Activated naive CD8-positive, alpha-beta T cell treated with anti-CD3 and anti-CD28 coated beads, Interleukin-2, amount 50 U/mL, for 24 hours (primary cell): Measurements from ENCODE around the gene PRSS57.
"Not testable (repeated sequence)": the region's sequence is repeated elsewhere in the genome, so short reads cannot be mapped to it uniquely, and the experiment has no call there.

Experiments used
- ATAC-seq: fragments of 150-1000 bp; cut with Tn5 transposase; one replicate; pipeline ENCODE4 v1.10.0; 2021
- DNase-seq: peaks from one replicate; pipeline ENCODE4 v3.0.0; 2021
- H3K27ac Mint-ChIP-seq: one replicate; pipeline ENCODE4 v1.8.0; 2021; ENCODE audit warnings: mild to moderate bottlenecking, mixed read lengths
- H3K27me3 Mint-ChIP-seq: one replicate; pipeline ENCODE4 v1.8.0; 2021; ENCODE audit warnings: mixed read lengths
- H3K36me3 Mint-ChIP-seq: one replicate; pipeline ENCODE4 v1.8.0; 2021; ENCODE audit warnings: low read depth, mixed read lengths
- H3K4me1 Mint-ChIP-seq: one replicate; pipeline ENCODE4 v1.8.0; 2021; ENCODE audit warnings: mixed read lengths
- H3K4me3 Mint-ChIP-seq: one replicate; pipeline ENCODE4 v1.8.0; 2021; ENCODE audit warnings: mild to moderate bottlenecking, moderate library complexity, mixed read lengths
- H3K9me3 Mint-ChIP-seq: one replicate; pipeline ENCODE4 v1.8.0; 2021; ENCODE audit warnings: mixed read lengths

Gene PRSS57

DNA sequence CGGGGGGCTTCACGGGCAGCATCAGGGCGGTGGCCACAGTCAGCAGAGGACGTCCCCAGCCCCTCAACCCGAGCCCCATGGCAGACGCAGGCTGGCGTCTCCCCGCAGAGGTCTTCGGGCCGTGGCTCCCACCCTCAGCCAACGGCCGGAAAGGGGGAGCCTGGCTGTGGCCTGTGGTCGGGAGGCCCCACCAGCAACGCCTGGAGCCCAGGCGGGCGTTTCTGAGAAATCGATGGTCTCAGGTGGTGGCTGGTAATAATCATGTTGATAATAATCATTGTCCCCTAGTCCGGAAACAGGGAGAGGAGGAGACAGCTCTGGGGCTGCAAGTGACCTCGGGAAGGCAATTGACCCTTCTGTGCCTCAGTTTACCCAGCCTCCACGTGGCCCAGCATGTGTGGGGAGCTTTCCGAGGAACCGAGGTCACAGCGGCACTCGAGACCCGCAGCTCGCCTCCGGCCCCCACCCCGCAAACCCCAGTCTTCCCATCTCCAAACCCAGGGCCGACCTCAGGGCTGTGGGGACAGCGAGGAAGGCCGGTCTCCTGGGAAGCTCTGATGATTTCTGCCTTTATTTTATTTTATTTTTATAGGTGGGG, at the start of gene PRSS57:
TSS of gene PRSS57 (minus strand) at position 101 of the 598 bp plus-strand sequence. CDS start at position 79, 22 bp downstream.
- Mint-ChIP-seq H3K27ac (no peak within 1 kb of the TSS), H3K9me3 (no peaks in the 10 kb centered on the region), H3K4me1 (peaks cover 1% of the 10 kb centered on the region), H3K4me3 (no peak within 1 kb of the TSS), H3K36me3 (no peaks in the 10 kb centered on the region), H3K27me3 (peaks cover 30% of the 10 kb centered on the region)
- no peak for DNase-seq
- no peak for ATAC-seq

DNA sequence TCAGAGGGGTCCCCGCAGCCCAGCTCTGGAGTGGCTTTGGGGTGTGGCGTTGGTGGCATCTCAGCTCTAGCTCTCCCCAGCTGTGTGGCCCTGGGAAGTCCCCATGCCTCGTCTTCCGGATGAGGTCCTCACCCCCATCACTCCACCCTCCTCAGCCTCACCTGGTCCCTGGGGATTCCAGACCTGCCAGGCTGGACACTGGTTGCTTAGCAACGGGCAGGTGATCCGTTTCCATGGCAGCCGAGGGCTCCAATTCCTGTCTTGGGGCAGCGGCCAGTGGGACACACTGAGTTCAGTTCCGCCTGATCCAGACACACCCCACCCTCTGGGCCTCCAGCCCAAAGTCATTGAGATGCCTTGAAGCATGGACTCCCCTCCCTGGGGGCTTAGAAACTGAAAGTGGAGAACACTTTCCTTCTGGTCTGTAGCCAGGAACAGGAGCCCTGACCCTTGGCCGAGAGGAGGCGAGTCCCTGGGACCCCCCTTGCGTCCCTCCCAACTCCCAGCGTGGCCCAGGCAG, 48.0 kb upstream of the PRSS57 start:
- H3K36me3 Mint-ChIP-seq: no peaks in the 10 kb centered on the region
- no peaks in the 10 kb centered on the region for H3K27me3 Mint-ChIP-seq
- no peak overlapping the region for H3K27ac Mint-ChIP-seq
- H3K9me3 Mint-ChIP-seq: no peaks in the 10 kb centered on the region
- H3K4me1 Mint-ChIP-seq: no peaks in the 10 kb centered on the region
- ATAC-seq: no peak
- DNase-seq: no peak
- H3K4me3 Mint-ChIP-seq: no peak overlapping the region

GRCh38 chr19:742540-743075, 47.4 kb upstream of the PRSS57 start:
- Mint-ChIP-seq H3K4me1 (no peaks in the 10 kb centered on the region), H3K27me3 (no peaks in the 10 kb centered on the region)
- ATAC-seq: no peak

DNA sequence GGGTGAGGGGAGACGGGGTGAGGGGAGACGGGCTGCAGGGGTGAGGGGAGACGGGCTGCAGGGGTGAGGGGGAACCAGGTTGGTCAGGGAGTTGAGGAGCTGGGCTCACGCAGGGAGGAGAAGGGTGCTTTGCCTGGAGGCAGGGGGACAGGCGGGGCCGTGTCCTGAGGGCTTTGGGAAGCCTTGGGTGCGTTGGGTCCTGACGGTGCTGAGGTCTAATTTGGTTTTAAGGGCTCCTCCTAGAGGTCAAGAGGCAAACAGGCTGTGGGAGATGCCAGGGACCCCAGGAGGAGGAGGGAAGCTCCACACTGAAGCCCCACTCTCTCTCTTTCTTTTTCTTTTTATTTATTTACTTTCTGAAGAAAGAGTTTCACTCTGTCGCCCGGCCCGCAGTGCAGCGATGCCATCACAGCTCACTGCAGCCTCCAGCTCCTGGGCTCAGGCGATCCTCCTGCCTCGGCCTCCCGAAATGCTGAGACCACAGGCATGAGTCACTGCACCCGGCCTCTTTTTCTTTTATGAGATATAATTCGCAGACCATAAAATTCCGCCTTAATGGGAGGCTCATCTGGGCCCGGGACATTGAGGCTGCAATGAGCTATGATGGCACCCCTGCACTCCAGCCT, 46.4 kb upstream of the PRSS57 start:
- ATAC-seq (no peak), DNase-seq (no peak)
- Mint-ChIP-seq H3K27me3 (peaks cover 2% of the 10 kb centered on the region), H3K4me3 (no peak overlapping the region), H3K4me1 (no peaks in the 10 kb centered on the region), H3K27ac (no peak overlapping the region), H3K9me3 (no peaks in the 10 kb centered on the region), H3K36me3 (no peaks in the 10 kb centered on the region)

More at GRCh38 chr19:742540-743075, 47.4 kb upstream of the PRSS57 start:
- no peak for DNase-seq
- no peaks in the 10 kb centered on the region for H3K36me3 Mint-ChIP-seq
- H3K9me3 Mint-ChIP-seq: no peaks in the 10 kb centered on the region
- H3K27ac Mint-ChIP-seq: no peak overlapping the region
- no peak overlapping the region for H3K4me3 Mint-ChIP-seq

- H3K4me3 Mint-ChIP-seq, ATAC-seq, H3K9me3 Mint-ChIP-seq, H3K27me3 Mint-ChIP-seq, H3K4me1 Mint-ChIP-seq, DNase-seq, H3K27ac Mint-ChIP-seq, H3K36me3 Mint-ChIP-seq: not testable (repeated sequence)
These were observed 45.7 kb upstream of the PRSS57 start for GRCh38 chr19:740816-741505.

DNA sequence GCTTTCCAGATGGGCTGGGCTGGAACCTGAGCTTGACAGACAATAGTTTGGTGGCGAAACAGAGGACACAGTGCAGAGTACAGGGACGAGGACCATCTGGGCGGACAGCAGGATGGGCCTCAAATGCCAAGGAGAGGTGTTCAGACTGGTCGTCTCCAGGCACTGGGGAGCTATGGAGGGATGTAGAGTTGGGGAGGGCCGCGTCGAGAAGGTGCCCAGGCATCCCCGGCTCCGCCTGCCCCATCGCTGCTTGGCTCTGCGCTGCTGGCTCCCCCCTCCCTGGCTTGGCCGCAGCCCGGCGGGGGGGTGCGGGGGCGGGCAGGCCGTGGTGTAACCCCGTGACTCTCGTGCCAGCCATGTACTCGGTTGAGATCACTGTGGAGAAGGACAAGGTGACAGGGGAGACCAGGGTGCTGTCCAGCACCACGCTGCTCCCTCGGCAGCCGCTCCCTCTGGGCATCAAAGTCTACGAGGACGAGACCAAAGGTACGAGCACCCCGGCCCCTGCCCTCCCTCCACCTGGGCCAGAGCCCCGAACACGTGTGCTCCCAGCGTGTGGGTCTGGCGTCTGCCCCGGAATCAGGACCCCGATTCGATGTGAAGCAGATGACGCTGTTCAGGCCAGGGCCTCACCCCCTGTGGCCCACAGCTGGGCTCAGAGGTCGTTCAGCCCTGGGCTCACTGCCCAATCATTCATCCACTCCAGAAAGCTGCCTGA, 44.9 kb upstream of the PRSS57 start:
- Mint-ChIP-seq H3K27ac (no peak overlapping the region), H3K9me3 (no peaks in the 10 kb centered on the region), H3K4me3 (no peak overlapping the region), H3K4me1 (no peaks in the 10 kb centered on the region), H3K27me3 (peaks cover 2% of the 10 kb centered on the region), H3K36me3 (no peaks in the 10 kb centered on the region)
- ATAC-seq (no peak), DNase-seq (no peak)

- ATAC-seq: no peak
- H3K27me3 Mint-ChIP-seq: peaks cover 2% of the 10 kb centered on the region
- no peak overlapping the region for H3K4me3 Mint-ChIP-seq
These were observed 43.4 kb upstream of the PRSS57 start for GRCh38 chr19:738509-739128.

GRCh38 chr19:737591-738093, 42.4 kb upstream of the PRSS57 start:
- Mint-ChIP-seq H3K4me1 (peaks cover 7% of the 10 kb centered on the region), H3K36me3 (no peaks in the 10 kb centered on the region), H3K27me3 (peaks cover 2% of the 10 kb centered on the region), H3K27ac (no peak overlapping the region), H3K9me3 (no peaks in the 10 kb centered on the region), H3K4me3 (no peak overlapping the region)
- peak; percentile 73 for DNase-seq
- ATAC-seq: peak; percentile 53

More at GRCh38 chr19:738509-739128, 43.4 kb upstream of the PRSS57 start:
- H3K9me3 Mint-ChIP-seq: no peaks in the 10 kb centered on the region
- H3K4me1 Mint-ChIP-seq: peaks cover 2% of the 10 kb centered on the region
- no peaks in the 10 kb centered on the region for H3K36me3 Mint-ChIP-seq
- no peak overlapping the region for H3K27ac Mint-ChIP-seq
- no peak for DNase-seq

DNA sequence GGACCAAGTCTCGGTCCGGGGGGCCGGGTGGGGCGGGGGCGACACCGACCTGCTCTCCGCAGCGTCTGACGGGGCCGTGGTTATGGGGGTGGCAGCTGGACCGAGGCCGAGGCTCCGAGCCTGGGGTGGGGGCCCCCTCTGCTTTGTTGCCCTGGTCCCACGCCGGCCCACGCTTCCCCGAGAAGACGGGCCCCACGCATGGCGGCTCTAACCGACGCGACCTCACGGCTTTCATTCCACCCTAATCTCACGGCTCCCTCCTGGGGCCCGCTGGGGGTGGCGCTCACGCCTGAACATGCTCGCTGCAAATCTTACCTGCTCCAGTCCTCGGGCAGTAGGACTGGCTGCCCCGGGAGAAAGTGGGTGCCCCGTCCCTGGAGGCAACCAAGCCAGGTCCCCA, 40.9 kb upstream of the PRSS57 start:
- Mint-ChIP-seq H3K9me3 (no peaks in the 10 kb centered on the region), H3K4me3 (no peak overlapping the region), H3K36me3 (no peaks in the 10 kb centered on the region), H3K27ac (no peak overlapping the region), H3K4me1 (peaks cover 9% of the 10 kb centered on the region), H3K27me3 (peaks cover 2% of the 10 kb centered on the region)
- ATAC-seq (no peak), DNase-seq (no peak)

DNA sequence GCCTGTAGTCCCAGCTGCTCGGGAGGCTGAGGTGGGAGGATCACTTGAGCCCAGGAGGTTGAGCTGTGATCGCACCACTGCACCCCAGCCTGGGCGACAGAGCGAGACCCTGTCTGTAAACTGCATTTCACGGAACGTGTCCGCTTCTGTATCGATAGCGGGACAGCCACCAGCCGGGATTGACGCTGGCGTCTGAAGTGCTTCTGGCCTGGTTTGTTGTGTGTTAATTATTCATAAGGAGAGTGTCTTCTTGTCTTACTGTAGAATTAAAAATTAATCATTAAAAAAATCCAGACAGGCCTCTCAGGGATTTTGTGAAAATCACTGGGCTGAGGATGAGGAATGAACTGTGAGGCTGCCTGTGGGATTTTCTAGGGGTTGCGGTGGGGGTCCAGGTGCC, 39.5 kb upstream of the PRSS57 start:
- no peak for DNase-seq

DNA sequence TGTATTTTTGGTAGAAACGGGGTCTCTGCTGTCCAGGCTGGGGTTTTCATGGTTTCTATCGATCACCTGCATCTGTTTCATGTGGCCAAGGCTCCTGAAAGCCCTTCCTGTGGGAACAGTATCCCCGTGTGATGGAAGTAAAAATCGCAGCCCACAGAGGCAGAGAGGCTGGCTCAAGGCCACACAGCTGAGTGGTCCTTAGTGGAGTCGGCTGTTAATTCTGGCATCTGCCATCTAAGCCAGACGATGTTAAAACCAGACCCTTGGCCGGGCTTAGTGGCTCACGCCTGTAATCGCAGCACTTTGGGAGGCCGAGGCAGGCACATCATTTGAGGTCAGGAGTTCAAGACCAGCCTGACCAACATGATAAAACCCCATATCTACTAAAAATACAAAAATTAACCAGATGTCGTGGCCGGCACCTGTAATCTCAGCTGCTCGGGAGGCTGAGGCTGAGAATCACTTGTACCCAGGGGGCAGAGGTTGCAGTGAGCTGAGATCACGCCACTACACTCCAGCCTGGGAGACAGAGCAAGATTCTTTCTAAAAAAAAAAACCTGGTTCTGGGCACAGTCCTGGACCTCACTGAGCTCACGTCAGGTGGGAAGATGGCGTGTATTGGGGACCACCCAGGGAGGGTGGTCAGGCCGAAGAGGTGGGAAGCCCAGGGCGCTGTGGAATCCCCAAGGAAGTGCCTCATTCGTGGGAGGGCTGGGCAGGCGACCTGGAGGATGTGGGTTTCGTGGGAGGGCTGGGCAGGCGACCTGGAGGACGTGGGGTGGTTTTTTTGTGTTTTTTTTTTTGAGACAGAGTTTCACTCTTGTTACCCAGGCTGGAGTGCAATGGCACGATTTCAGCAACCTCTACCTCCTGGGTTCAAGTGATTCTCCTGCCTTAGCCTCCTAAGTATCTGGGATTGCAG, 37.2 kb upstream of the PRSS57 start:
- ATAC-seq: no peak
- H3K27ac Mint-ChIP-seq: no peak overlapping the region

More for the DNA sequence above, 39.5 kb upstream of the PRSS57 start:
- no peak overlapping the region for H3K27ac Mint-ChIP-seq
- H3K4me3 Mint-ChIP-seq: no peak overlapping the region
- no peaks in the 10 kb centered on the region for H3K9me3 Mint-ChIP-seq
- ATAC-seq: no peak
- H3K36me3 Mint-ChIP-seq: no peaks in the 10 kb centered on the region
- H3K27me3 Mint-ChIP-seq: peaks cover 2% of the 10 kb centered on the region
- H3K4me1 Mint-ChIP-seq: peaks cover 9% of the 10 kb centered on the region

GRCh38 chr19:731000-731399, 35.7 kb upstream of the PRSS57 start:
- Mint-ChIP-seq H3K27ac (no peak overlapping the region), H3K4me3 (no peak overlapping the region), H3K27me3 (no peaks in the 10 kb centered on the region), H3K36me3 (no peaks in the 10 kb centered on the region), H3K9me3 (no peaks in the 10 kb centered on the region), H3K4me1 (peaks cover 9% of the 10 kb centered on the region)
- ATAC-seq (no peak), DNase-seq (no peak)

More for the DNA sequence above, 37.2 kb upstream of the PRSS57 start:
- peaks cover 2% of the 10 kb centered on the region for H3K27me3 Mint-ChIP-seq
- H3K4me1 Mint-ChIP-seq: peaks cover 9% of the 10 kb centered on the region
- DNase-seq: no peak
- H3K4me3 Mint-ChIP-seq: no peak overlapping the region
- H3K9me3 Mint-ChIP-seq: no peaks in the 10 kb centered on the region
- H3K36me3 Mint-ChIP-seq: no peaks in the 10 kb centered on the region
